Body of pancreas (tissue), 4 donors: ENCODE data around the gene TOM1L2. TPM values are rescaled to one million over a fixed set of nuclear protein-coding genes. Genes with fewer than 3 reads are reported as not detected.

ENCODE experiments used
- ATAC-seq: fragments of 150-250 bp; one replicate; pipeline ENCODE4 v1.9.1; 2016
- DNase-seq, 4 donors: peaks; one replicate each; pipeline ENCODE4 v3.0.0-alpha.2; 2019
- H3K27ac ChIP-seq, 4 donors: fragments of 200-600 bp; sonication (generic); 1 replicate in 3 of 4; 2 replicates in 1 of 4; pipeline versions ENCODE4 v1.5.1 to v1.6.1; 2016 to 2019; ENCODE audit warnings: mild to moderate bottlenecking in 1 of 4, mixed read lengths in 1 of 4, moderate library complexity in 1 of 4
- H3K27me3 ChIP-seq, 2 donors: fragments of 200-600 bp; sonication (generic); one replicate each; pipeline ENCODE4 v1.6.0; 2016; ENCODE audit warnings: mild to moderate bottlenecking in 1 of 2
- H3K36me3 ChIP-seq, 2 donors: fragments of 200-600 bp; sonication (generic); replicated peaks in 1 of 2; 2 replicates each; pipeline ENCODE4 v1.5.1; 2016; ENCODE audit warnings: low read depth in 2 of 2; ENCODE audit not compliant: insufficient read depth in 1 of 2
- H3K4me1 ChIP-seq: fragments of 200-600 bp; sonication (generic); one replicate; pipeline ENCODE4 v1.6.0; 2016
- H3K4me3 ChIP-seq, 2 donors: fragments of 200-600 bp; sonication (generic); 1 replicate in 1 of 2; 2 replicates in 1 of 2; pipeline ENCODE4 v1.5.1; 2016 to 2019
- H3K9me3 ChIP-seq, 3 donors: fragments of 200-600 bp; sonication (generic); 1 replicate in 2 of 3; 2 replicates in 1 of 3; pipeline ENCODE4 v1.5.1; 2016
- POLR2A ChIP-seq, 3 donors: fragments of 450-650 bp; IDR thresholded peaks; one replicate each; pipeline ENCODE4 v1.6.1; 2016; ENCODE audit warnings: antibody characterized with exemption in 3 of 3, mild to moderate bottlenecking in 2 of 3
- WGBS, 2 donors: methylation state at CpG; one replicate each; pipeline ENCODE4 v1.1.5; 2017; 5-methylcytosine and 5-hydroxymethylcytosine counted together
- intact Hi-C: fragments of 100-400 bp; cut with DNase I; formaldehyde crosslinking; loops from one replicate; pipeline ENCODE4 v1.15.1; 2023
- microRNA counts, 2 donors: library from miRNA; unstranded; fragments of <30 nt; microRNA quantifications; one replicate each; lab custom pipeline; 2017
- microRNA-seq, 2 donors: library from miRNA; unstranded; fragments of <30 nt; microRNA quantifications; one replicate each; pipeline ENCODE4, GENCODE V29; 2016; ENCODE audit warnings: borderline number of aligned reads in 2 of 2, borderline replicate concordance in 2 of 2
- small RNA-seq: library from RNA; depleted of rRNA; stranded (forward); fragments of <200 nt; gene quantifications from one replicate; pipeline ENCODE3, GENCODE V24; 2016
- total RNA-seq, 2 donors: library from RNA; depleted of rRNA; stranded (reverse); fragments of >200 nt; gene quantifications; one replicate each; pipeline ENCODE4 v1.1.0, GENCODE V29; 2016
- TF ChIP-seq, protein P1 (sequence below), 7 experiments: fragments of 450-650 bp in 4 of 7; fragments of 200-600 bp in 3 of 7; sonication (generic) in 3 of 7; IDR thresholded peaks; one replicate each; pipeline ENCODE4 v1.5.1; 2016 to 2019; ENCODE audit warnings: antibody characterized with exemption in 7 of 7

Gene TOM1L2
- total RNA-seq, 2 donors from 2014 or later = 35.9 to 55.8 TPM

DNA sequence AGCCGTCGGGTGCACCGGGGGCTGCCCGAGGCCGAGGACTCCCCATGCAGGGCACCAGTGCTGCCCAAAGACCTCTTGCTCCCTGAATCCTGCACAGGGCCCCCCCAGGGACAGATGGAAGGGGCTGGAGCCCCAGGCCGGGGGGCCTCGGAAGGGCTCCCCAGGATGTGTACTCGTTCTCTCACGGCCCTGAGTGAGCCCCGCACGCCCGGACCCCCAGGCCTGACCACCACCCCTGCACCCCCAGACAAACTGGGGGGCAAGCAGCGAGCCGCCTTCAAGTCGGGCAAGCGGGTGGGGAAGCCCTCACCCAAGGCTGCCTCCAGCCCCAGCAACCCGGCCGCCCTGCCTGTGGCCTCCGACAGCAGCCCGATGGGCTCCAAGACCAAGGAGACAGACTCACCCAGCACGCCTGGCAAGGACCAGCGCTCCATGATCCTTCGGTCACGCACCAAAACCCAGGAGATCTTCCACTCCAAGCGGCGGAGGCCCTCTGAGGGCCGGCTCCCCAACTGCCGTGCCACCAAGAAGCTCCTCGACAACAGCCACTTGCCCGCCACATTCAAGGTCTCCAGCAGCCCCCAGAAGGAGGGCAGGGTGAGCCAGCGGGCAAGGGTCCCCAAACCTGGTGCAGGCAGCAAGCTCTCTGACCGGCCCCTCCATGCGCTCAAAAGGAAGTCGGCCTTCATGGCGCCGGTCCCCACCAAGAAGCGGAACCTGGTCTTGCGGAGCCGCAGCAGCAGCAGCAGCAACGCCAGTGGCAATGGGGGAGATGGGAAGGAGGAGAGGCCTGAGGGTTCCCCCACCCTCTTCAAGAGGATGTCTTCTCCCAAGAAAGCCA, 176.0 kb downstream of the TOM1L2 start:
- DNase-seq (no peak), ATAC-seq (no peak)
- TF ChIP-seq POLR2A (IDR thresholded peaks at IDR 0.05) = no peak
- TF ChIP-seq, protein P1, sequence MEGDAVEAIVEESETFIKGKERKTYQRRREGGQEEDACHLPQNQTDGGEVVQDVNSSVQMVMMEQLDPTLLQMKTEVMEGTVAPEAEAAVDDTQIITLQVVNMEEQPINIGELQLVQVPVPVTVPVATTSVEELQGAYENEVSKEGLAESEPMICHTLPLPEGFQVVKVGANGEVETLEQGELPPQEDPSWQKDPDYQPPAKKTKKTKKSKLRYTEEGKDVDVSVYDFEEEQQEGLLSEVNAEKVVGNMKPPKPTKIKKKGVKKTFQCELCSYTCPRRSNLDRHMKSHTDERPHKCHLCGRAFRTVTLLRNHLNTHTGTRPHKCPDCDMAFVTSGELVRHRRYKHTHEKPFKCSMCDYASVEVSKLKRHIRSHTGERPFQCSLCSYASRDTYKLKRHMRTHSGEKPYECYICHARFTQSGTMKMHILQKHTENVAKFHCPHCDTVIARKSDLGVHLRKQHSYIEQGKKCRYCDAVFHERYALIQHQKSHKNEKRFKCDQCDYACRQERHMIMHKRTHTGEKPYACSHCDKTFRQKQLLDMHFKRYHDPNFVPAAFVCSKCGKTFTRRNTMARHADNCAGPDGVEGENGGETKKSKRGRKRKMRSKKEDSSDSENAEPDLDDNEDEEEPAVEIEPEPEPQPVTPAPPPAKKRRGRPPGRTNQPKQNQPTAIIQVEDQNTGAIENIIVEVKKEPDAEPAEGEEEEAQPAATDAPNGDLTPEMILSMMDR (IDR thresholded peaks at IDR 0.05) = no peak
- Histone ChIP-seq H3K4me1 (peaks cover 23% of the 10 kb centered on the region), H3K9me3 (no peaks in the 10 kb centered on the region), H3K27me3 (no peaks in the 10 kb centered on the region), H3K4me3 (no peak overlapping the region), H3K36me3 (no peaks in the 10 kb centered on the region), H3K27ac (no peak overlapping the region)
- intact Hi-C loops = no loop called here
- WGBS, 2 donors = 93 to 96% methylated on average over 16 to 35 of the region's 40 CpGs

DNA sequence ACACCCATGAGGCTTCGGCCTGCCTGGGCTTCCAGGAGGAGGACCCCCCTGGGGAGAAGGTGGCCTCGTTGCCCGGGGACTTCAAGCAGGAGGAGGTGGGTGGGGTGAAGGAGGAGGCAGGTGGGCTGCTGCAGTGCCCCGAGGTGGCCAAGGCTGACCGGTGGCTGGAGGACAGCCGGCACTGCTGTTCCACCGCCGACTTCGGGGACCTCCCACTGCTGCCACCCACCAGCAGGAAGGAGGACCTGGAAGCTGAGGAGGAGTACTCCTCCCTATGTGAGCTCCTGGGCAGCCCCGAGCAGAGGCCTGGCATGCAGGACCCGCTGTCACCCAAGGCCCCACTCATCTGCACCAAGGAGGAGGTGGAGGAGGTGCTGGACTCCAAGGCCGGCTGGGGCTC, 176.9 kb downstream of the TOM1L2 start:
- no peaks in the 10 kb centered on the region for H3K9me3 ChIP-seq
- H3K36me3 ChIP-seq = no peaks in the 10 kb centered on the region
- ATAC-seq (no peak), DNase-seq (no peak)
- H3K4me1 ChIP-seq = peaks cover 23% of the 10 kb centered on the region
- whole genome bisulfite sequencing, 2 donors = 89 to 93% methylated on average over 10 to 11 of the region's 12 CpGs
- H3K27me3 ChIP-seq = no peaks in the 10 kb centered on the region
- no peak overlapping the region for H3K27ac ChIP-seq
- TF ChIP-seq, protein P1 (IDR thresholded peaks at IDR 0.05) = no peak
- no peak for TF ChIP-seq POLR2A (IDR thresholded peaks at IDR 0.05)
- H3K4me3 ChIP-seq = no peak overlapping the region
- intact Hi-C loops = no loop called here

DNA sequence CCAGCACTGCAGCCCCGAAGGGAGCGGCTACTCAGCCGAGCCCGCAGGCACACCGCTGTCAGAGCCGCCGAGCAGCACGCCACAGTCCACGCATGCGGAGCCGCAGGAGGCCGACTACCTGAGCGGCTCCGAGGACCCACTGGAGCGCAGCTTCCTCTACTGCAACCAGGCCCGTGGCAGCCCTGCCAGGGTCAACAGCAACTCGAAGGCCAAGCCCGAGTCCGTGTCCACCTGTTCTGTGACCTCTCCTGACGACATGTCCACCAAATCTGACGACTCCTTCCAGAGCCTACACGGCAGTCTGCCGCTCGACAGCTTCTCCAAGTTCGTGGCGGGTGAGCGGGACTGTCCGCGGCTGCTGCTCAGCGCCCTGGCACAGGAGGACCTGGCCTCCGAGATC, 177.8 kb downstream of the TOM1L2 start:
- TF ChIP-seq, protein P1 (IDR thresholded peaks at IDR 0.05) = no peak
- no peak for TF ChIP-seq POLR2A (IDR thresholded peaks at IDR 0.05)
- DNase-seq = no peak
- Histone ChIP-seq H3K36me3 (no peaks in the 10 kb centered on the region), H3K27me3 (no peaks in the 10 kb centered on the region), H3K4me1 (peaks cover 17% of the 10 kb centered on the region), H3K9me3 (no peaks in the 10 kb centered on the region), H3K4me3 (no peak overlapping the region), H3K27ac (no peak overlapping the region)
- ATAC-seq = no peak
- intact Hi-C loops = no loop called here
- WGBS, 2 donors = 88 to 91% methylated on average over 6 to 23 of the region's 31 CpGs

MicroRNAs within 50 kb of the gene (microRNA counts, 767-probe panel; counts per million panel counts)
- 0 to 736 counts per million in 2 donors for microRNA hsa-miR-33b-5p (lab: Ali Mortazavi, UCI)

Small RNAs within 50 kb of the gene (microRNA-seq; reads per million reads assigned to microRNA genes)
- gene MIR33B (4.2 to 5.8 reads per million in 2 donors), gene MIR6777 (0 reads per million in 2 donors)

Small RNAs within 50 kb of the gene (small RNA-seq; reads per million reads assigned to genes)
- not detected for gene MIR33B
- gene MIR6777 = not detected

Other genes with a start within 250 kb of the TOM1L2 start
- 10 to 100 TPM; 22.3 to 88.0 TPM for gene SREBF1, start 135.4 kb downstream of the TOM1L2 start, total RNA-seq
- 1 to 10 TPM; 2.9 to 6.9 TPM for gene DRC3, start 462 bp upstream of the TOM1L2 start, total RNA-seq
- gene ATPAF2, start 66.8 kb upstream of the TOM1L2 start, total RNA-seq = 10 to 100 TPM; 10.9 to 34.3 TPM
- 10 to 100 TPM in 1 of 2 donors, 1 to 10 TPM in 1; 3.6 to 20.4 TPM for gene GID4, start 67.0 kb upstream of the TOM1L2 start, total RNA-seq
- 10 to 100 TPM; 17.8 to 30.1 TPM for gene DRG2, start 115.5 kb upstream of the TOM1L2 start, total RNA-seq
- gene MYO15A, start 136.4 kb upstream of the TOM1L2 start, total RNA-seq = 1 to 10 TPM in 1 of 2 donors, under 1 TPM in 1; under 0.01 to 1.3 TPM
- 10 to 100 TPM; 45.4 to 48.8 TPM for gene ALKBH5, start 211.4 kb upstream of the TOM1L2 start, total RNA-seq